SK-N-SH (cell line): ENCODE results near the gene FMN1. TPM values are rescaled to one million over a fixed set of nuclear protein-coding genes. Genes with fewer than 3 reads are reported as not detected.

ENCODE experiments used
- CTCF ChIA-PET: fragments of 300-600, 350-600 bp; formaldehyde crosslinking; extraction: SDS; loops from one replicate; lab custom pipeline; 2021; lab: Yijun Ruan, JAX
- POLR2A ChIA-PET: fragments of 350-600 bp; sonication (Branson Sonifier 250); formaldehyde crosslinking; extraction: SDS; loops from one replicate; lab custom pipeline; 2020; ENCODE audit warnings: antibody characterized with exemption, inconsistent platforms; lab: Yijun Ruan, JAX
- DNase-seq: peaks from one replicate; pipeline ENCODE4 v3.0.0; 2012
- H2AFZ ChIP-seq: fragments of 200-600 bp; sonication (generic); 2 replicates; pipeline ENCODE4 v1.8.1; 2016; ENCODE audit warnings: antibody characterized with exemption, mild to moderate bottlenecking, low read depth
- H3F3A ChIP-seq: fragments of 200-600 bp; sonication (generic); replicated peaks from 2 replicates; pipeline ENCODE3; 2016; ENCODE audit warnings: antibody characterized with exemption, mild to moderate bottlenecking; ENCODE audit not compliant: insufficient read depth
- H3K27ac ChIP-seq, 2 experiments: fragments of 200-500 bp in 1 of 2; fragments of 200-600 bp in 1 of 2; sonication (Bioruptor generic) in 1 of 2; sonication (generic), shearing (Covaris generic) in 1 of 2; 2 replicates each; pipeline versions ENCODE4 v1.5.1 to v1.6.1; 2014 to 2016; ENCODE audit warnings: low read depth in 2 of 2, inconsistent platforms in 1 of 2, low read length in 1 of 2, mild to moderate bottlenecking in 1 of 2, mixed read lengths in 1 of 2
- H3K27me3 ChIP-seq: fragments of 200-600 bp; sonication (generic), shearing (Covaris generic); 2 replicates; pipeline ENCODE4 v1.6.1; 2016; ENCODE audit warnings: mixed run types; ENCODE audit not compliant: insufficient read depth
- H3K36me3 ChIP-seq, 2 experiments: fragments of 200-500 bp in 1 of 2; fragments of 200-600 bp in 1 of 2; sonication (Bioruptor generic) in 1 of 2; sonication (generic) in 1 of 2; replicated peaks in 1 of 2; 2 replicates each; pipeline versions ENCODE3 to v1.5.1; 2014 to 2016; ENCODE audit warnings: low read length in 1 of 2, mild to moderate bottlenecking in 1 of 2; ENCODE audit not compliant: insufficient read depth in 2 of 2, control insufficient read depth in 1 of 2
- H3K4me1 ChIP-seq, 2 experiments: fragments of 200-500 bp in 1 of 2; fragments of 200-600 bp in 1 of 2; sonication (Bioruptor generic) in 1 of 2; sonication (generic), shearing (Covaris generic) in 1 of 2; 2 replicates each; pipeline versions ENCODE4 v1.5.1 to v1.6.1; 2014 to 2016; ENCODE audit warnings: low read depth in 1 of 2, low read length in 1 of 2, mixed run types in 1 of 2; ENCODE audit not compliant: insufficient read depth in 2 of 2, control insufficient read depth in 1 of 2
- H3K4me2 ChIP-seq: fragments of 200-600 bp; sonication (generic), shearing (Covaris generic); 2 replicates; pipeline ENCODE4 v1.6.1; 2017; ENCODE audit warnings: mixed run types
- H3K4me3 ChIP-seq, 2 experiments: fragments of 200-500 bp in 1 of 2; fragments of 200-600 bp in 1 of 2; sonication (Bioruptor generic) in 1 of 2; sonication (generic), shearing (Covaris generic) in 1 of 2; 2 replicates each; pipeline versions ENCODE4 v1.5.1 to v1.8.1; 2014 to 2016; ENCODE audit warnings: low read depth in 2 of 2, inconsistent platforms in 1 of 2, low read length in 1 of 2, mild to moderate bottlenecking in 1 of 2, mixed read lengths in 1 of 2, moderate library complexity in 1 of 2
- H3K79me2 ChIP-seq: fragments of 200-600 bp; sonication (generic); 2 replicates; pipeline ENCODE4 v1.8.1; 2017; ENCODE audit warnings: mild to moderate bottlenecking; ENCODE audit not compliant: insufficient read depth
- H3K9ac ChIP-seq: fragments of 200-600 bp; sonication (generic); 2 replicates; pipeline ENCODE4 v1.6.1; 2017; ENCODE audit warnings: mixed run types
- H3K9me2 ChIP-seq: fragments of 200-600 bp; sonication (generic); 2 replicates; pipeline ENCODE4 v1.6.1; 2017; ENCODE audit warnings: mixed run types
- H3K9me3 ChIP-seq: fragments of 200-600 bp; sonication (generic); 2 replicates; pipeline ENCODE4 v1.6.1; 2017; ENCODE audit warnings: mixed run types, mild to moderate bottlenecking, moderate library complexity
- H4K20me1 ChIP-seq: fragments of 200-600 bp; sonication (generic); 2 replicates; pipeline ENCODE4 v1.6.1; 2017; ENCODE audit warnings: mild to moderate bottlenecking, mixed run types; ENCODE audit not compliant: insufficient read depth
- CHD2 ChIP-seq: fragments of 150-350 bp; IDR thresholded peaks from 2 replicates; pipeline ENCODE4 v1.6.1; 2018; ENCODE audit warnings: low read length; ENCODE audit not compliant: partially characterized antibody
- EP300 ChIP-seq, 2 experiments: IDR thresholded peaks; 2 replicates each; pipeline versions ENCODE4 v1.4.0 to v1.6.1; 2012; ENCODE audit warnings: borderline replicate concordance in 1 of 2, low read depth in 1 of 2, low read length in 1 of 2
- EZH2phosphoT487 ChIP-seq: fragments of 200-600 bp; sonication (generic); IDR thresholded peaks from 2 replicates; pipeline ENCODE4 v1.6.1; 2017; ENCODE audit warnings: low read depth, mixed run types, mild to moderate bottlenecking, antibody characterized with exemption, moderate library complexity, borderline replicate concordance
- FOXM1 ChIP-seq: IDR thresholded peaks from 2 replicates; pipeline ENCODE4 v1.4.0; 2012; ENCODE audit warnings: low read depth, mild to moderate bottlenecking
- GATA2 ChIP-seq: sonication (generic); formaldehyde crosslinking; IDR thresholded peaks from 2 replicates; pipeline ENCODE4 v1.5.0; 2020; ENCODE audit warnings: mild to moderate bottlenecking, missing genetic modification reagents
- MXI1 ChIP-seq: IDR thresholded peaks from 2 replicates; pipeline ENCODE4 v1.6.1; 2012; ENCODE audit warnings: mild to moderate bottlenecking, low read depth, low read length, improper control_type of control experiment
- NRF1 ChIP-seq: IDR thresholded peaks from 2 replicates; pipeline ENCODE4 v1.6.1; 2012; ENCODE audit warnings: low read depth, mild to moderate bottlenecking, low read length
- POLR2AphosphoS5 ChIP-seq: IDR thresholded peaks from 2 replicates; pipeline ENCODE4 v1.6.1; 2012; ENCODE audit warnings: low read depth, low read length
- RAD21 ChIP-seq: IDR thresholded peaks from 2 replicates; pipeline ENCODE4 v1.6.1; 2012; ENCODE audit warnings: mild to moderate bottlenecking, low read length
- RCOR1 ChIP-seq: fragments of 150-350 bp; IDR thresholded peaks from 2 replicates; pipeline ENCODE4 v1.6.1; 2017; ENCODE audit warnings: antibody characterized with exemption, low read length
- RFX5 ChIP-seq: IDR thresholded peaks from 2 replicates; pipeline ENCODE4 v1.6.1; 2012; ENCODE audit warnings: mild to moderate bottlenecking, improper control_type of control experiment, low read length
- RXRA ChIP-seq: IDR thresholded peaks from 2 replicates; pipeline ENCODE4 v1.4.0; 2012; ENCODE audit warnings: low read depth, mild to moderate bottlenecking, borderline replicate concordance
- SIN3A ChIP-seq: IDR thresholded peaks from 2 replicates; pipeline ENCODE4 v1.6.1; 2012; ENCODE audit warnings: low read depth, mild to moderate bottlenecking, low read length, moderate library complexity, borderline replicate concordance
- SMC3 ChIP-seq: IDR thresholded peaks from 2 replicates; pipeline ENCODE4 v1.6.1; 2012; ENCODE audit warnings: low read depth, low read length, improper control_type of control experiment
- TCF12 ChIP-seq: IDR thresholded peaks from 2 replicates; pipeline ENCODE4 v1.4.0; 2012
- WGBS: methylation state at CpG from one replicate; pipeline ENCODE4 v1.1.6; 2017; ENCODE audit warnings: low lambda C conversion rate; 5-methylcytosine and 5-hydroxymethylcytosine counted together
- polyA plus RNA-seq, 3 experiments: library from polyadenylated mRNA; depleted of rRNA; stranded (reverse); fragments of >200 nt; gene quantifications; 2 replicates each; pipeline ENCODE4 v1.2.3, GENCODE V29; 2012
- TF ChIP-seq, protein P1 (sequence below): IDR thresholded peaks from 2 replicates; pipeline ENCODE4 v1.4.0; 2012; ENCODE audit warnings: low read depth, borderline replicate concordance
- TF ChIP-seq, protein P2 (sequence below): fragments of 150-350 bp; IDR thresholded peaks from 2 replicates; pipeline ENCODE4 v1.6.1; 2016; ENCODE audit warnings: mild to moderate bottlenecking, low read depth, low read length
- TF ChIP-seq, protein P3 (sequence below): IDR thresholded peaks from 2 replicates; pipeline ENCODE4; 2012
- TF ChIP-seq, protein P4 (sequence below): IDR thresholded peaks from 2 replicates; pipeline ENCODE4 v1.4.0; 2012; ENCODE audit warnings: low read depth

The FMN1 gene
- polyA plus RNA-seq, 1 of the 3 experiments (the other 2 are of a cell fraction): 9.1 TPM

- Histone ChIP-seq H3F3A (peaks cover 14% of the 10 kb centered on the region), H3K9ac (no peak overlapping the region), H3K9me2 (no peaks in the 10 kb centered on the region), H3K27me3 (no peaks in the 10 kb centered on the region), H4K20me1 (no peaks in the 10 kb centered on the region), H3K9me3 (no peaks in the 10 kb centered on the region), H3K36me3 (no peaks in the 10 kb centered on the region), H3K4me3 (no peak overlapping the region), H3K4me2 (no peak overlapping the region), H3K4me1 (peaks cover 0 to 12% of the 10 kb centered on the region in 2 experiments; a peak in 2 of 4 replicates), H2AFZ (no peak overlapping the region), H3K79me2 (no peaks in the 10 kb centered on the region), H3K27ac (no peak overlapping the region)
- POLR2A ChIA-PET: no interaction called here
- TF ChIP-seq RXRA (no peak), EP300 (IDR thresholded peaks at IDR 0.05; ENCODE audit: borderline replicate concordance in 1 of 2, low read depth in 1 of 2, low read length in 1 of 2) (no peak), NRF1 (no peak), CHD2 (no peak), FOXM1 (no peak), RCOR1 (no peak), MXI1 (no peak), GATA2 (CRISPR knock-in tag) (no peak), POLR2AphosphoS5 (no peak), SIN3A (no peak), TCF12 (no peak), EZH2phosphoT487 (no peak), RAD21 (no peak), SMC3 (no peak), RFX5 (no peak)
- TF ChIP-seq, protein P1, sequence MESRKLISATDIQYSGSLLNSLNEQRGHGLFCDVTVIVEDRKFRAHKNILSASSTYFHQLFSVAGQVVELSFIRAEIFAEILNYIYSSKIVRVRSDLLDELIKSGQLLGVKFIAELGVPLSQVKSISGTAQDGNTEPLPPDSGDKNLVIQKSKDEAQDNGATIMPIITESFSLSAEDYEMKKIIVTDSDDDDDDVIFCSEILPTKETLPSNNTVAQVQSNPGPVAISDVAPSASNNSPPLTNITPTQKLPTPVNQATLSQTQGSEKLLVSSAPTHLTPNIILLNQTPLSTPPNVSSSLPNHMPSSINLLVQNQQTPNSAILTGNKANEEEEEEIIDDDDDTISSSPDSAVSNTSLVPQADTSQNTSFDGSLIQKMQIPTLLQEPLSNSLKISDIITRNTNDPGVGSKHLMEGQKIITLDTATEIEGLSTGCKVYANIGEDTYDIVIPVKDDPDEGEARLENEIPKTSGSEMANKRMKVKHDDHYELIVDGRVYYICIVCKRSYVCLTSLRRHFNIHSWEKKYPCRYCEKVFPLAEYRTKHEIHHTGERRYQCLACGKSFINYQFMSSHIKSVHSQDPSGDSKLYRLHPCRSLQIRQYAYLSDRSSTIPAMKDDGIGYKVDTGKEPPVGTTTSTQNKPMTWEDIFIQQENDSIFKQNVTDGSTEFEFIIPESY: no peak
- TF ChIP-seq, protein P2, sequence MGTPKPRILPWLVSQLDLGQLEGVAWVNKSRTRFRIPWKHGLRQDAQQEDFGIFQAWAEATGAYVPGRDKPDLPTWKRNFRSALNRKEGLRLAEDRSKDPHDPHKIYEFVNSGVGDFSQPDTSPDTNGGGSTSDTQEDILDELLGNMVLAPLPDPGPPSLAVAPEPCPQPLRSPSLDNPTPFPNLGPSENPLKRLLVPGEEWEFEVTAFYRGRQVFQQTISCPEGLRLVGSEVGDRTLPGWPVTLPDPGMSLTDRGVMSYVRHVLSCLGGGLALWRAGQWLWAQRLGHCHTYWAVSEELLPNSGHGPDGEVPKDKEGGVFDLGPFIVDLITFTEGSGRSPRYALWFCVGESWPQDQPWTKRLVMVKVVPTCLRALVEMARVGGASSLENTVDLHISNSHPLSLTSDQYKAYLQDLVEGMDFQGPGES: no peak
- TF ChIP-seq, protein P3, sequence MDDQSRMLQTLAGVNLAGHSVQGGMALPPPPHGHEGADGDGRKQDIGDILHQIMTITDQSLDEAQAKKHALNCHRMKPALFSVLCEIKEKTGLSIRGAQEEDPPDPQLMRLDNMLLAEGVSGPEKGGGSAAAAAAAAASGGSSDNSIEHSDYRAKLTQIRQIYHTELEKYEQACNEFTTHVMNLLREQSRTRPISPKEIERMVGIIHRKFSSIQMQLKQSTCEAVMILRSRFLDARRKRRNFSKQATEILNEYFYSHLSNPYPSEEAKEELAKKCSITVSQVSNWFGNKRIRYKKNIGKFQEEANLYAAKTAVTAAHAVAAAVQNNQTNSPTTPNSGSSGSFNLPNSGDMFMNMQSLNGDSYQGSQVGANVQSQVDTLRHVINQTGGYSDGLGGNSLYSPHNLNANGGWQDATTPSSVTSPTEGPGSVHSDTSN: no peak
- TF ChIP-seq, protein P4, sequence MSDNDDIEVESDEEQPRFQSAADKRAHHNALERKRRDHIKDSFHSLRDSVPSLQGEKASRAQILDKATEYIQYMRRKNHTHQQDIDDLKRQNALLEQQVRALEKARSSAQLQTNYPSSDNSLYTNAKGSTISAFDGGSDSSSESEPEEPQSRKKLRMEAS: no peak
- CTCF ChIA-PET: interaction anchor here (1.7 kb wide), 1 partner anchor 12 kb away, joined by 6 read pairs; no protein-coding TSS in a partner anchor
- WGBS: 92% methylated on average over 4 of the region's 4 CpGs
- DNase-seq: no peak
Measured at GRCh38 chr15:33198541-33198940, 4.0 kb upstream of the FMN1 start.
